Testis (tissue), 2 donors: Measurements from ENCODE around the gene DDIT3.
"Not testable (repeated sequence)": the region's sequence is repeated elsewhere in the genome, so short reads cannot be mapped to it uniquely, and the experiment has no call there.

ENCODE experiments used
- POLR2A ChIP-seq: fragments of 450-650 bp; IDR thresholded peaks from one replicate; pipeline ENCODE4 v1.6.1; 2017; ENCODE audit warnings: antibody characterized with exemption, mild to moderate bottlenecking, moderate library complexity
- TF ChIP-seq, protein P1 (sequence below), 3 experiments: fragments of 450-650 bp in 2 of 3; fragments of 200-600 bp in 1 of 3; sonication (generic) in 1 of 3; IDR thresholded peaks; one replicate each; pipeline ENCODE4 v1.5.1; 2016 to 2019; ENCODE audit warnings: antibody characterized with exemption in 3 of 3, mild to moderate bottlenecking in 2 of 3, moderate library complexity in 1 of 3

DNA sequence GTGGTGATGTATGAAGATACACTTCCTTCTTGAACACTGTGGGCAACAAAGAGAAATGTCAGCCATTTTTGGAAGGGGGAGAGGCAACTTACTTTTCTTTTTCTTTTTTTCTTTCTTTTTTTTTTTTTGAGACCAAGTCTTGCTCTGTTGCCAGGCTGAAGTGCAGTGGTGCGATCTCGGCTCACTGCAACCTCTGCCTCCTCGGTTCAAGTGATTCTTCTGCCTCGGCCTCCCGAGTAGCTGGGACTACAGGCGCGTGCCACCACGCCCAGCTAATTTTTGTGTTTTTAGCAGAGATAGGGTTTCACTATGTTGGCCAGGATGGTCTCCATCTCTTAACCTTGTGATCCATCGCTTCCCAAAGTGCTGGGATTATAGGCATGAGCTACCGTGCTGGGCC is 2.6 kb downstream of the DDIT3 start:
- TF ChIP-seq, protein P1, sequence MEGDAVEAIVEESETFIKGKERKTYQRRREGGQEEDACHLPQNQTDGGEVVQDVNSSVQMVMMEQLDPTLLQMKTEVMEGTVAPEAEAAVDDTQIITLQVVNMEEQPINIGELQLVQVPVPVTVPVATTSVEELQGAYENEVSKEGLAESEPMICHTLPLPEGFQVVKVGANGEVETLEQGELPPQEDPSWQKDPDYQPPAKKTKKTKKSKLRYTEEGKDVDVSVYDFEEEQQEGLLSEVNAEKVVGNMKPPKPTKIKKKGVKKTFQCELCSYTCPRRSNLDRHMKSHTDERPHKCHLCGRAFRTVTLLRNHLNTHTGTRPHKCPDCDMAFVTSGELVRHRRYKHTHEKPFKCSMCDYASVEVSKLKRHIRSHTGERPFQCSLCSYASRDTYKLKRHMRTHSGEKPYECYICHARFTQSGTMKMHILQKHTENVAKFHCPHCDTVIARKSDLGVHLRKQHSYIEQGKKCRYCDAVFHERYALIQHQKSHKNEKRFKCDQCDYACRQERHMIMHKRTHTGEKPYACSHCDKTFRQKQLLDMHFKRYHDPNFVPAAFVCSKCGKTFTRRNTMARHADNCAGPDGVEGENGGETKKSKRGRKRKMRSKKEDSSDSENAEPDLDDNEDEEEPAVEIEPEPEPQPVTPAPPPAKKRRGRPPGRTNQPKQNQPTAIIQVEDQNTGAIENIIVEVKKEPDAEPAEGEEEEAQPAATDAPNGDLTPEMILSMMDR (IDR thresholded peaks at IDR 0.05), result not testable (repeated sequence)
- TF ChIP-seq POLR2A, result not testable (repeated sequence)
